GM18907 (cell line): Measurements from ENCODE around the gene OR2B3.
"Not testable (repeated sequence)": the region's sequence is repeated elsewhere in the genome, so short reads cannot be mapped to it uniquely, and the experiment has no call there.

ENCODE experiments used
- ATAC-seq: cut with Tn5 transposase; IDR thresholded peaks from one replicate; pipeline ENCODE4 v1.9.1; 2021; ENCODE audit warnings: mild to moderate bottlenecking, moderate library complexity; ENCODE audit not compliant: unreplicated experiment

Gene OR2B3

DNA sequence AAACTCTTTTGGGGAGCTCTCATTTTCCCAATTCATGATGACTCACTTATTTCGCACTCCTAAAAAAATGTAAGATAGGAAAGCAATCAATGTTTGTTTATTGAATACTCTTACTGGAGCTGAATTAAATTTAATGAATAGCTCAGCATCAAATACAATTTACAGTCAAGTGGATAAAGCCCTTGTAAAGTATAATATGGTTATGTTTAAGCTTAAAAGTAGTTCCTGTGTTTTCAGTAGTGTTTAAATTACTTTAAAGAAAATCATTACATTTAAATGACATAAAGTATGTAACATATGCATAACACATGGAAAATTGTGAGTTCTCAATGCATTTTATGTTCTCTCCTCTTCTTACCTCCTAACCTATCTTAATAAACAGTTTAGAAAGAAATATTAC lies at the start of gene OR2B3:
TSS of gene OR2B3 (minus strand) at position 101 of the 400 bp plus-strand sequence. CDS start at position 36, 65 bp downstream.
- no peak for ATAC-seq

GRCh38 chr6:29131691-29132090 lies 44.6 kb upstream of the OR2B3 start:
- ATAC-seq = no peak

- no peak for ATAC-seq
Observed at GRCh38 chr6:29130644-29131043, 43.5 kb upstream of the OR2B3 start.

DNA sequence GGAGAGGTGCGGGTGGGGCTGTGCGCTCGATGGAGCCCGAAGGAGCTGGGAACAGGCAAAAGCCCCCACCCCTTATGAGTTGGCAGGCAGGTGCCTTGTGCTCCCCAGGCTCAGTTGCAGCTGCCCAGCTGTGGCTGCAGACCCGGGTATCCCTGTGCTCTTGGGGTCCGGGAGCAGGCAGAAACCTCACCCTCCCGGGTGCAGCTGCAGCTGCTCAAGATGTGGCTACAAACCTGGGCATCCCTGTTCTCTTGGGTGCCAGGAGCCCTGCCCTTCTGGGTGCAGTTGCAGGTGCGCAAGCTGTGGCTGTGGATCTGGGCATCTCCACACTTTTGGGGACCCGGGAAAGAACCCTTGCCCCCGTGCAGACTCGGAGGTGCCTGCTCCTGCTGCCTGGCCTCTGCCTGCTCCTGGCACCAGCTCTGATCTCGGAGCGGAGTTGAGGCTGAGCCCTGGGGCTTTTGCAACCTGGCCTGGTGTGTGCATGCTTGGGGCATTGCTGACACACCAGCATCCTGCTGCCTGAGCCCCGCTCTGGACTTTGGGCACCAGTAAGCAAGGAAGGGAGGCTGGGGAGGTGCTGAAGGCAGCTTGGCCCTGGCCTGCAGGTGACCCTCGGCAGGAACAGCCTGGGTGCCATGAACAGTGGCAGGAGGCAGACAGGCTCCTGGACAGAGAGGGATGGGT lies 42.4 kb upstream of the OR2B3 start:
- no peak for ATAC-seq

DNA sequence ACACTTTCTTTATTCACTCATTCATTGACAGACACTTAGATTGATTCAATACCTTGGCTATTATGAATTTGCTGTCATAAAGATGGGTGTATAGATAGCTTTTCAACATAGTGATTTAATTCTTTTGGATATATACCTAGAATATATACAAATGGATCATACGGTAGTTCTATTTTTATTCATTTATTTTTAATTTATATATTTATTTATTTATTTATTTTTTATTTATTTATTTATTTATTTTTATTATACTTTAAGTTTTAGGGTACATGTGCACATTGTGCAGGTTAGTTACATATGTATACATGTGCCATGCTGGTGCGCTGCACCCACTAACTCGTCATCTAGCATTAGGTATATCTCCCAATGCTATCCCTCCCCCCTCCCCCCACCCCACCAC lies 27.9 kb upstream of the OR2B3 start:
- not testable (repeated sequence) for ATAC-seq

DNA sequence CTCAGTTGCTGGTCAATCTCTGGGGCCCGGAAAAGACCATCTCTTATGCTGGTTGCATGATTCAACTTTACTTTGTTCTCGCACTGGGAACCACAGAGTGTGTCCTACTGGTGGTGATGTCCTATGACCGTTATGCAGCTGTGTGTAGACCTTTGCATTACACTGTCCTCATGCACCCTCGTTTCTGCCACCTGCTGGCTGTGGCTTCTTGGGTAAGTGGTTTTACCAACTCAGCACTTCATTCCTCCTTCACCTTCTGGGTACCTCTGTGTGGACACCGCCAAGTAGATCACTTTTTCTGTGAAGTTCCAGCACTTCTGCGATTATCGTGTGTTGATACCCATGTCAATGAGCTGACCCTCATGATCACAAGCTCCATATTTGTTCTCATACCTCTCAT lies 25.0 kb upstream of the OR2B3 start:
- ATAC-seq = no peak

- no peak for ATAC-seq
Observed at GRCh38 chr6:29107758-29108157, 20.6 kb upstream of the OR2B3 start, which contains the start of gene OR2J3. TSS of gene OR2J3 (plus strand) at chr6:29108058. CDS start at chr6:29111891, 3,833 bp downstream.

DNA sequence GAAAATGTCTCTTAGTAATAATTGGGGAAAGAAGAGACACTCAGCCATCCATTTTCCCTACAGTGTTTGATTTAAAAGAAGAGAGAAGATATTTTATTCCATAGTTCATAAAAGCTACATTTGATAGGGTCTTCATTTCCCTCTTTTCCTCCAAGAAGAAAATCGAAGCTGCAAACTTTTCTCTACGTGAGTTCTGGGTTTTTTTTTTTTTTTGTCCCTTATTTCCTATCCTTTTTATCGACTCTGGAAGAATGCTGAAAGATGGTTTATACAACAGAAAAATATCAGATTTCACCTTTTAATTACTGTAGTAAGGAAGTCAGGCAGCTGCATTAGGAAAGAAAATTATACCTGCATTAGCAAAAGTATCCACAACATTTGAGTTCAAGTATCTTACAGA lies 12.1 kb upstream of the OR2B3 start, which contains the start of gene OR2J1:
TSS of gene OR2J1 (plus strand) at position 301 of the 400 bp plus-strand sequence. CDS start 1,453 bp downstream, outside the sequence.
- ATAC-seq = no peak

- no peak for ATAC-seq
Observed at GRCh38 chr6:29097803-29098202, 10.7 kb upstream of the OR2B3 start.

- no peak for ATAC-seq
Observed at GRCh38 chr6:29092957-29093356, 5.8 kb upstream of the OR2B3 start.

GRCh38 chr6:29082457-29082856 lies 4.7 kb downstream of the OR2B3 start:
- no peak for ATAC-seq

DNA sequence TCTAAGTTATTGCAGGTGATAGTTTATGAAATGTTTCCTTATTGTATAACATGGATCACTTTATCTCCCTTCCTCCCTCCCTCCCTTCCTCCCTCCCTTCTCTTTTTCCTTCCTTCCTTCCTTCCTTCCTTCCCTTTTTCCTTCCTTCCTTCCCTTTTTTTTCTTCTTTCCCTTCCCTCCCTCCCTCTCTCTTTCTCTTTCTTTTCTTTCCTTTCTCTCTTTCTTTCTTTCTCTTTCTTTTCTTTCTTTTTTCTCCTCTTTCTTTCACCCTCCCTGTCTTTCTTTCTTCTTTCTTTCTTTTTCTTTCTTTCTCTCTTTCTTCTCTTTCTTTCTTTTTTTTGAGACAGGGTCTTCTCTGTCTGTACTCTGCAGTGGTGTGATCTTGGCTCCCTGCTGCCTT lies 5.8 kb downstream of the OR2B3 start:
- ATAC-seq = no peak

- ATAC-seq = no peak
Observed at GRCh38 chr6:29079203-29079602, 7.9 kb downstream of the OR2B3 start.

- ATAC-seq = peak; percentile 45
Observed at GRCh38 chr6:29071831-29072723, 15.0 kb downstream of the OR2B3 start.

- no peak for ATAC-seq
Observed at GRCh38 chr6:29051680-29052079, 35.4 kb downstream of the OR2B3 start.

- no peak for ATAC-seq
Observed at GRCh38 chr6:29045075-29045474, 42.0 kb downstream of the OR2B3 start, which contains the start of gene OR2W1. TSS of gene OR2W1 (minus strand) at chr6:29045175. CDS start at chr6:29045175, 0 bp downstream.
